T-helper 22 cell (primary cell): ENCODE data around the gene PCDH20.
"Not testable (repeated sequence)": the region's sequence is repeated elsewhere in the genome, so short reads cannot be mapped to it uniquely, and the experiment has no call there.

ENCODE experiments used
- DNase-seq: peaks from one replicate; pipeline ENCODE4 v3.0.0-alpha.2; 2020; ENCODE audit warnings: low read depth

PCDH20 gene, protein sequence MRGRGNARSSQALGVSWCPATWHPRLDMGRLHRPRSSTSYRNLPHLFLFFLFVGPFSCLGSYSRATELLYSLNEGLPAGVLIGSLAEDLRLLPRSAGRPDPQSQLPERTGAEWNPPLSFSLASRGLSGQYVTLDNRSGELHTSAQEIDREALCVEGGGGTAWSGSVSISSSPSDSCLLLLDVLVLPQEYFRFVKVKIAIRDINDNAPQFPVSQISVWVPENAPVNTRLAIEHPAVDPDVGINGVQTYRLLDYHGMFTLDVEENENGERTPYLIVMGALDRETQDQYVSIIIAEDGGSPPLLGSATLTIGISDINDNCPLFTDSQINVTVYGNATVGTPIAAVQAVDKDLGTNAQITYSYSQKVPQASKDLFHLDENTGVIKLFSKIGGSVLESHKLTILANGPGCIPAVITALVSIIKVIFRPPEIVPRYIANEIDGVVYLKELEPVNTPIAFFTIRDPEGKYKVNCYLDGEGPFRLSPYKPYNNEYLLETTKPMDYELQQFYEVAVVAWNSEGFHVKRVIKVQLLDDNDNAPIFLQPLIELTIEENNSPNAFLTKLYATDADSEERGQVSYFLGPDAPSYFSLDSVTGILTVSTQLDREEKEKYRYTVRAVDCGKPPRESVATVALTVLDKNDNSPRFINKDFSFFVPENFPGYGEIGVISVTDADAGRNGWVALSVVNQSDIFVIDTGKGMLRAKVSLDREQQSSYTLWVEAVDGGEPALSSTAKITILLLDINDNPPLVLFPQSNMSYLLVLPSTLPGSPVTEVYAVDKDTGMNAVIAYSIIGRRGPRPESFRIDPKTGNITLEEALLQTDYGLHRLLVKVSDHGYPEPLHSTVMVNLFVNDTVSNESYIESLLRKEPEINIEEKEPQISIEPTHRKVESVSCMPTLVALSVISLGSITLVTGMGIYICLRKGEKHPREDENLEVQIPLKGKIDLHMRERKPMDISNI

DNA sequence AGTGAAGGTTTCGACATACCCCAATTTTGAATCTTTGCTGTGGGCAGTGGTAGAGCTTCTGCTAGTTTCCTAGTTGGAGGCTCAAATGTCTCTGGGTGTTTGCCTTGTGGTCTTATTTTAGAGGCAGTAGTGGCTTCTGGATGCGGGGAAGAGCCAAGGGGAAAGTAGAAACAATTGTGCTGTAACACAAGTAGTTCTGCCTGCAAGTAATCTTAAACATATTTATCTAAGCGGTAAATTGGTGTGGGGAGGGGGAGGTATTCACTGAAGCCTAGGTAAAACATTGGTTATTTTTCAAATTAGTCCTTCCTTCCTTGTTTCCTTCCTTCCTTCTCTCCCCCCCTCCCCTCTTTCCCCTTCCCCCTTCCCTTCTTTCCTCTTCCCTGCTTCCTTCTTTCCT, at the start of gene PCDH20:
PCDH20 (minus strand) TSS at position 101 of the 400 bp plus-strand sequence. CDS start 691 bp downstream, outside the sequence.
- DNase-seq, result no peak

DNA sequence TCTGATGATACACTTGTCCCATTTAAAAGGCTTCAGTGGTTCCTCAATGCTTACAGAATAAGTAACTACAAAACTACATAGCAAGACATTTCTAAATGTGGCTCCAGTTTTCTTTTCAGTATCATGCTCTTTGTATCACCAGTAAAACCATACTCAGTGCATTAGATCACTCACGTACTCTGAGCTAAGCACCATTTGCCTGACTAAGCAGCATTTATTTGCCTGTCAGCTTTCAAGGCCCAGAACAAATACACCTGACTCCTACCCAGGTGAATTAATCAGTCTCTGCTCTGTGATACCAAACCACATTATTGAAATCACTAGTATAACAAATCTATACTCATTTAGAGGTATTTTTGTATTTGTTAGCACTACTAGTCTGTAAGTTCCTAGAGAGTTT, 47.4 kb upstream of the PCDH20 start:
- no peak for DNase-seq

DNA sequence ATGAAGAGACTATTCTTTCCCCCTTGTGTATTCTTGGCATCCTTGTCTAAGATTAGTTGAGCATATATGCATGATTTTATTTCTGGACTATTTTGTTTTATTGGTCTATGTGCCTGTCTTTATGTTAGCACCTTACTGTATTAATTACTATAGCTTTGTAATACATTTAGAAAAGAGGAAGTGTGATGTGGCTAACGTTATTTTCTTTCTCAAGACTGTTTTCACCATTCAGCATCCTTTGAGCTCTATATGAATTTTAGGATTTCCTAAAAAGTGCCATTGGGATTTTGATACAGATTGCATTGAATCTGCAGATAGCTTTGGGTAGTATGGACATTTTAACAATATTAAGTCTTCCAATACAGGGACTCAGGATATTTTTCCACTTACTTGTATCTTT, 37.5 kb upstream of the PCDH20 start:
- no peak for DNase-seq

DNA sequence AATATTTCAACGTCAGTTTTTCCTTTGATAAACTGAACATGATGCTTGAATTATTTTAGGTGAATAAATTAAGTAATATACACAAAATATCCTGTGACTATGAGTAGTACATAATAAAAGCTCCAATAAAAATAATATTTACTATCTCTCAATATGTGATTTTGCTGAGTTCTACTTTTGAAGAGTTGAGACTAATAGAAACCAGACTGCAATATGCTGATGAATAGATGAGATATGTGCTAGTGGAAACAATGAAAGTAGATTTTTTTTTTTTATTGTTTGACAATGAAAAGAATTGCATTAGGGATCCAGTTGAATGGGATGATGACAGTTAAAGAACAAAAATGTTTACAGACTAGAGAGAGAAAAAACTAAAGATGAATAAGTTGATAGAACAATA, 16.4 kb upstream of the PCDH20 start:
- no peak for DNase-seq

DNA sequence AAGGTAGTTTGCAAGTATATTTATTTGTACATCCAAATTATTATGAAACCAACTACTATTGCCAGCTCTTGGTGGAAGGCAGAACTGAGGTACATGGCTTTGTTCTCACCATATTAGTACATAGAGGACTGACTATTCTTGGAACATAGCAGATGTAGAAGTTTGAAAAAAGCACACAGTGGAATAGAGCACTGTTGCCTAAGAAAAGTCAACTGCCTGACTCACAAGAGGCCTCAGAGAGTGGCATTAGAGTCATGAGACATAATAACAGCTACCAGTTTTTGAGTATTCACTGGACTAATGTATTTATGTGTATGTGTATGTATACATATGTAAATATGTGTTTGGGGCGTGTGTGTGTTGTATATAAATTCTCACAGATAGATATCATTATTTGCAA, 8.3 kb upstream of the PCDH20 start:
- no peak for DNase-seq

DNA sequence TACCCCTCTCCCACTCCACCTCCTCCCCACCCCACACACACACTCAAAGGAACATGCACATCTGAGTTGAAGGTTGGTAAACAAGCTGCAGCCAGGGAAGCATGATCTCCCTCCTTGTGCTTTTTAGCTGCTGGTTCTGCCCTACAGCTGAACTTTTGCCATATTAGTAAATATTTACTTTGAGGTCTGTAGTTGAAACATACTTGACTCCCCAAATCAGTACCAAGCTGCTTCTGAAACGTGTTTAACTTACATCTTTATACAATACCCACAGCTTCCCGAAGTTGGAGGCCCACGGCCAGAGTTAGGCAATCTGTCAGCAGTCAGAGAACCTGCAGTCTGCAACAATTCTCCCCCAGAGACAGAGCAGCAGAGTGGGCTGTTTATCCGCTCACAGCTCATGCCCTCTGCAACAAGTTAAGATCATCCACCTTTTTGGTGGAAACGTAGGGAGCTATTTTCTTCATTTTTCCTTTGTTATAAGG, 1.5 kb upstream of the PCDH20 start:
- DNase-seq, result no peak

DNA sequence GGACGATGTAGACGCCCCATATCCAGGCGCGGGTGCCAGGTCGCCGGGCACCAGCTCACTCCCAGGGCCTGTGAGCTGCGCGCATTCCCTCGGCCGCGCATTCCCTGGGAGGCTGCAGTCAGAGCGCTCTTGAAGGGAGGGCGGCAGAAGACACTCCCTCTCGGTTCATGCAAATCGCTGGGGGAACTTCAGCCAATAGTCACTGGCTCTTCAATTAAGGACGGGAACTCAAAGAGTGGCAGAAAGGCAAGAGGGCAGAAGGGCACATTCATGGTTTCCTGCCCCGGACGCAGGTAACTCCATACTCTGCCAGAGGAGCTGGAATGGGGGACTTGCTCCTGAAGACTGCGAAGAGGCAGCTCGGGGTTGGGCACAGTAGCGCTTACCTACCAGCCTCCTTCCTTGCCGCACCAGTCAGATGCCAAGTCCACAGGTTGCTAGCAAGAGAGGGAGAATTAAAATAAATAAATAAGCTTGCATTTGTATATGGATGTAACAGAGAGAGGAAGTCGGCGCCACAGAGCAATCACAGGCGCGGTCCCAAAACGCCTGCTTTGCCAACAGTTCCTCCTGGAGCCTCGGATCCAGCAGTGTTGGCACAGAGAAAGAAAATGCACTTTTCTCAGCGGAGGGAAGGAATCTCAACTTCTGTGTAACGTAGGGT, 459 bp downstream of the PCDH20 start:
- no peak for DNase-seq

DNA sequence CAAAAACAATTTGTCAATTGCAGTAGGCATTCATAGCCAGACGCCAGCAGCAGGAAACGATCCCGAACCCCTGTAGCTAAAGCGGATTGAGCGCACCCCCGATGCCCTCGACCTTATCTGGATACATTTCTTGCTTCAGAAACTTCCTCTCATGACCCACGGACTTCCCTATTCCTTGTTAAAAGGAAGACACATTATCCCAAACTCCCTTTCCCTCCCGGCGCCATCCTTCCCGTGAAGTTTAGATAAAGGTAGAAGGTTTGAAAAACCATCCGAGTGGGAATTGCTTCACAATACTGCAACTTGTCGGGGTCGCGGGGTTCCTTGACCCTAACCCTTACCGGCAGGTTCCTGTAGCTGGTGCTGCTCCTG, 977 bp downstream of the PCDH20 start:
- DNase-seq, result no peak

DNA sequence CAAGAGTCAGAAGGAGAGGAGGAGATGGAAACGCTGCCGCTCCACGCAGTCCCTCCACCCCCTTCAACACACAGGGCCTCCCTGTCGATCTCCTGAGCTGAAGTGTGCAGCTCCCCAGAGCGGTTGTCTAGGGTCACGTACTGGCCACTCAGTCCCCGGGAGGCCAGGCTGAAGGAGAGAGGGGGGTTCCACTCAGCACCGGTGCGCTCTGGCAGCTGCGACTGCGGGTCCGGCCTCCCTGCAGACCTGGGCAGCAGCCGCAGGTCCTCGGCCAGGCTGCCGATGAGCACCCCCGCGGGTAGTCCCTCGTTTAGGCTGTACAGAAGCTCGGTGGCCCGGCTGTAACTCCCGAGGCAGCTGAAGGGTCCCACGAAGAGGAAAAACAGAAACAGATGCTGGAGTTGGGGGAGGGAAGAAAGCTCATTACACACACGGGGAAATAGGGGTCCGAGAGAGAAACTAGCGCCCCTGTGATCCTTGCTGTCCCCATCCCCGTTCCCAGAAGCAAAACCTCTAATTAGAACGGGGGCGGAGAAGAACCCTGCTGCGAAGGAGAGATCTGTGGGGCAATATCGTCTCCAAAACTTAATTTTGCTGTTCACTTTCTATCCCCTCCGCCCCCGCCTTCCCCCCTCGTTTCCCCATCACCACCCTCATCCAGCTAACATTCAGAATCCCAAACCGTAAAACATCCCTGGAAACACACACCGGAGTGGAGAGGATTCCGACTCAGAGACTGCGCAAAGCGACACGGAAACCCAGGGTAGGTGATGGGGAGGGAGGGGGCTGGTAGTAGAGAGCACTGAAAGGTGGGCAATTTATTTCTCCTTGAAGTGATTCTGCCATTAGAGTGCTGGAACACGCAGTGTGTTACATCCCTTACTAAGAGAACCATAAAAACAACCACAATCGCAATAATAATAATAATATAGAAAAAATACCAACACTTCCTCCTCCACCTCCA, 1.8 kb downstream of the PCDH20 start:
- no peak for DNase-seq

DNA sequence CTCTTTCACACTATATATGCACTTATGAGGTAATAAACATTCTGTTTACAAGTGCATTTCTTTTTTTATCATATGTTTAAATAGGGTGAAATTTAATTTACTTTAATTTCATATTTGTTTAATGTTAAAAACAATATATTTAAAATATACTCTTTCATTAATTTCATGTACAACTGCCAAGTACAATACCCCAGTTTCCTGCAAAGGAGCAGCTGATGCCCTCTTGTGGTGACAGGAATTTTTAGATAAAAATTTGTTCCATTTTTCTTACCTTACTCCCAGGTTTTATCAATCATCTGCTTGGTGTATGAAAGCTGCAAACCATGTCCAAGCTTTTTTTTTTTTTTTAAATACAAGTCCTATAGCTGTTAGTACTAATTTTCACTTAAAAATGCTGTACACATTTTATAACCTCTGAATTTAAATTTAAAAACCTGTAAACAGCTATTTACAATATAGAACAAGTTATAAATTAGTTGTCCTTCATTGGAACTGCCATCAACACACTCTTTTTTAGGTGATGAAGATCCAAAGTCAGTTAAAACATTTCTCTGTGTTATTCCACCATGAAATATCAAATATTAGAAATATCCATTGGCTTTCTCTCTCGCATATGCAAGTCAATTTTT, 4.9 kb downstream of the PCDH20 start:
- no peak for DNase-seq

DNA sequence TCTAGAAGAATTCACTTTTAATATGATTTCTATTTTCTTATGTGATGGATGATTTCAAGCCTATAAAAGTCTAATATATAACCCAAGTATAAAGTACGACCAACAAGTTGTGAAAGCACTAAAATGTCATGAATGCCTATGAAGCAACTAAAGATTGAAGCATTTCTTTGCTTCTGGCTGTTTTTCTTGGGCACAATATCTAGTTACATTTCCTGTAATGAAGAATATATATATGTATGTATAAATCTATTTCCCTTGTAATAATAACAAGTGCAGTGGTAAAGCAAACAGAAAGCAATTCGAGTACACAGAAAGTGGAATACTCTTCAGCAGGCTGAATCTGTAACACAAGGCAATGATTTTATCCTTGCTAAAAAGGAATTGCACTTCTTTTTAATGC, 5.4 kb downstream of the PCDH20 start:
- DNase-seq, result no peak

DNA sequence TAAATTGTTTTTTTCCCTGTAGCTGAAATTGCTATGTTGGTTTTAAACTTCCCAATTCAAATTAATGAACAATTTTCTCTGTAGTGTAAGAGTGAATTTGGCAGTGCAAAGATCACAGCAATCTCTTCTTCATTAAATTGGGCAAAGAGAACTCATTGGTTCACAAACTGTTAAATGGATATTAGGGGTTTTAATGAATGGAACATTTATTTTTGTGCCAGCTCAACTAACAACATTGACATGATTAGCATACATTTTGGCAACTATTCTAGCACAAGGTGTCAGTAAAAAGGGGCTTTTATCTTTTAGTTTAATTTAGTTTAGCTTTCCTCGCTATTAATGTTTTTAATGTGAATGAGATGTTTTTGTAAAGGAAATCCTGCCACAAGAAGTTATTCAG, 7.1 kb downstream of the PCDH20 start:
- DNase-seq, result no peak

DNA sequence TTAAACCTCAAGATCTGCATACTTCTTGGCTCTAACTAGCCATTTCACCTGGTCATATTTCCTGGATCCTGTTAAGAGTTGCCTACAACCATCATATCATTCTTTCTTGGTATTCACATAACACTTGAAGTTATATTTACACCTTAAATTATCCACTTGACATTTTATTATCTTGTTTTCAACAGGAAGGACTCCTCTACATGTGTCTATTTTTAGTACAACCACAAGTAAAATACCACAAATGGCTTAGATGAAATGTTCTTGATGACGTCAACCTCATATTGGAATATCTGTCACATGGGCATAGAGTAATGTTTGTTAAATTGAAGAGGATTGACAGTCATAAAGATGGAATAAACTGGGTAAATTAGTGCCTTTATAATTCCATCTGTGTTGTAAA, 9.4 kb downstream of the PCDH20 start:
- DNase-seq, result no peak

DNA sequence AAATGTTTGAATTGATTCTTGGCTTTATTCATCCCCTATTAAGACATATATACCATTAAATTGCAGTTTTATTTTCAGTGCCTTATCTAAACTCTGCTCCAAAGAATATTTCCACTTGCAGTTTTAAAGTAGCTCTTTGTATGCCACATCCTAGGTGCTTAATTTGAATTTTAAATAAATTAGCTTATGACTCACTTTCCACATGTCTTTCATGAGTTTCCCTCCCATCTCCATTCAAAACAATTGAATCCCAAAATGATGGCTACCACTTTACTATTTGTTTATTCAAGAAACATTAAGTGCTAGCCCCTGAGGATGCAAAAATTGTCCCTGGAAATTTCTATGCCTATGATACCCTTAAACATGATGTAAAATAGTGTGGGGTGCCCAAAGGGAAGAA, 19.5 kb downstream of the PCDH20 start:
- DNase-seq, result no peak

DNA sequence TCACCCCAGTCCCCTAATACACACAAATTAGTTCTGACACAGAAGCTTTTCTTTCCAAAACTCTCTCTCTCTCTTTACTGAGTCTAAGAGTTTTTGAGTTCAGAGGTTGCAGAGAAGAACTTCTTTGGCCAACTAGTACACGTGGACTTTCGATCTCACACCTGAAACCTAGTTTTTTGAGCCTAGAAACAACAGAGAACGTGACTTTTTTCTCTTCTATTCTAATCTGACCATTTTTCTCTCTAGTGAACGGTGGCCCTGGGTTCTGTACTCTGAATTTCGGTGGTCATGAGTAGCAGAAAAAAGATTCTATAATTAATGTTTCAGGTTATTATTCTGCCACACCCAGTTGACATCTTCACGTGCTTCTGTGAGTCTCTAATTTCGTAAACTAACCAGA, 24.2 kb downstream of the PCDH20 start:
- DNase-seq, result no peak

DNA sequence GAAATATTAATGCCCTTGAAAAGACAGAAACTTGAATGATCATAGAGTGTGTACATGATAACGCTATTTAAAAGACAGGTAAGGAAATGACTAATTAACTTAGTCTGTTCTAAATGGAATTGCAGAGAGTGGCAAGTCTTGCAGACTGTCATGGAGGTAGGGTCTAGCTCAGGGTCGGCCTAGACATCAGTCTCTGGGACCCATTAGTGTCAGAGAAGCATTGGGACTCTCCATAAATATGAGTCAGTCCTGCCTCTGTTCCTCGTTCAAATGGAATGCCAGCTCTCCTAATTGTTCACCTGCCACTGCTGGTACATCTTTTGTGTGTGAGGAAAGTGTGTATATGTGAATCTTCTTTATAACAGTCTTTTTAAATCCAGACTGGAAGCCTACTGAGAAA, 28.0 kb downstream of the PCDH20 start:
- no peak for DNase-seq

DNA sequence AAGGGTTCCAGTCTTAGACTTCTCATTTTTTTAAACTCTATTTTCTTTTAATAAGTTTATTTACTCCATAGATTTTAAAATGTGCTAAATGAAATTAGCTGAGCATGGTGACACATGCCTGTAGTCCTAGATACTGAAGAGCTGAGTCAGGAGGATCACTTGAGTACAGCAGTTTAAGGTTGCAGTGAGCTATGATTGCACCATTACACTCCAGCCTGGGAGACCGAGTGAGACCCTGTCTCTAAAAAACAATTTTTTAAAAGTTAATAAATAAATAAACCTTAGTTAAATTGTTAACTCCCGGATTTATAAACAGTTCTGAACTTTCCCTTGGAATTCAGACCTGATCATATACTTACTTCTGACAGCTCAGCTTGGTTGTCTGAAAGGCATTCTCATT, 32.5 kb downstream of the PCDH20 start:
- no peak for DNase-seq

DNA sequence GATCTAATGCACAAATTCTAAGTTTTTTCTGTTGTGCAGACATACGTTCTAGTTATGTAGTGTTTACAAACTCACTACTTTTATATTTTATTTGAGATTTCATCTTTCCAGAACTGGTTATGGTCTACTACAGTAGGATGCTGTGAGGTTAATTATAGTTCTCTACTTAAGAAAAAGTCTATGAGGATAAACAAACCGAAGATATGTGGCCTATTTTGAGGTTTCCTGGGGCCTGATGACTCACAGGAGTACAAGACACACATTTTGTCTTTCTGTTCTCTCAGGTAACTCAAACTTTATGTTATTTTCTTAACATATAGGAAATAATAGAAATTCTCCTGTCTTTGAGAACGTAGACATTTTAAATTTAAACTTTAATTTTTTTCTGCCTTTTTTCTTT, 45.1 kb downstream of the PCDH20 start:
- DNase-seq, result no peak

DNA sequence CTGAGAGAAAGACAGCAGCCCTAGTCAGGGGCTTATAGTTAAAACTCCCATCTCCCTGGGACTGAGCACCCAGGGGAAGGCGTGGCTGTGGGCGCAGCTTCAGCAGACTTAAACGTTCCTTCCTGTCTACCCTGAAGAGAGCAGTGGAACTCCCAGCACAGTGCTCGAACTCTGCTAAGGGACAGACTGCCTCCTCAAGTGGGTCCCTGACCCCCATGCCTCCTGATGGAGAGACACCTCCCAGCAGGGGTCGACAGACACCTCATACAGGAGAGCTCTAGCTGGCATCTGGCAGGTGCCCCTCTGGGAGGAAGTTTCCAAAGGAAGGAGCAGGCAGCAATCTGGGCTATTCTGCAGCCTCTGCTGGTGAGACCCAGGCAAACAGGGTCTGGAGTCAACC, 51.0 kb downstream of the PCDH20 start:
- DNase-seq, result not testable (repeated sequence)

DNA sequence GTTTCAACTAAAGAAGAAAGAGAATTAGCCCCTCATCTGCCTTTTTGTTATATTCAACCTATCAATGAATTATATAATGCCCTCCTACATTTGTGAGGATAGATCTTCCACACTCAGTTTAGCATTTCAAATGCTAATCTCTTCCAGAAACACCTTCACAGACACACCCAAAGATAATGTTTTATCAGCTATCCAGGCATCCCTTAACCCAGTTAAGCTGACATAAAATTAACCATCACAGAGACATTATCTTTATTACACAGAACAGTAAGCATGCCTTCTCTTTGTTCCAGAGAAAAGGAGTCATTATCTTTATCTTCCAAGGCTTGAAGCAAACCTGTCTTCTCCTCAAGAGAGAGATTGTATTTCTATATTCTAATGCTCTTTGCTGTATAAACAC, 53.1 kb downstream of the PCDH20 start:
- no peak for DNase-seq
